C4-2B (cell line): Measurements from ENCODE around the gene MICU1.

Source experiments
- ZFX ChIP-seq: fragments of 450-650 bp; IDR thresholded peaks from 2 replicates; pipeline ENCODE4 v1.6.1; 2017
- TF ChIP-seq, protein P1 (sequence below): fragments of 450-650 bp; conservative IDR thresholded peaks from 2 replicates; pipeline ENCODE4 v1.5.1; 2017; ENCODE audit warnings: mild to moderate bottlenecking

DNA sequence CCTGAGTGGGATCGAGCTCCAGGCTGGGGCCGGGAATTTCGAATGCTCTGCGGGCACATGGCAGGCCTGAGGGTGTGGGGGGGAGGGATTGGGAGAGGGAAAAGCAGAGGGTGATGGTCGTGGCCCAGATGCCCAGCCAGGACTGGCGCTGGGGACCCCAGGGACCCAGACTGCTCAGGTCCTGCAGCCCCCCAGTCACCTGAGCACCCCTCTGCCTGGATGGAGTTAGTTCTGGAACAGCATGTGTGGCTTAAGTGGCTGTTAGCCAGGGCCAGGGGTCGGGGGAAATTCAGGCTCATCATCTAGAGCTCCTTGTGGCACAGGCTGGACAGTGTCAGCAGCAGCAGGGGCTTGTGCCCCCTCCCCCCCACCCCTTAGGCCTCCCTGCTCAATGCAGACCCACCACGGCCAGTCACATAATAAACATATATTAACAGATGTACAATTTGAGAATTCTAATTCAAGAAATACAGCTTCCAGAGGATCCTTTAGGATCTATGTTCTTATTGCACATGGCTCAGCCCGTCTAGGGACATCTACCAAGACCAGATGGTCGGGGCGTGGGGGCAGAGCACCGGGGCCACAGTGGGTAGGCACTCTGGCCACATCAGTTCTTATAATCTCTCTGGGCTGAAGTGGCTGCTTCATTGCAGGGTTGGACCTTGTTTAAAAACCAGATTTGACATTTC, 293.3 kb downstream of the MICU1 start:
- TF ChIP-seq, protein P1, sequence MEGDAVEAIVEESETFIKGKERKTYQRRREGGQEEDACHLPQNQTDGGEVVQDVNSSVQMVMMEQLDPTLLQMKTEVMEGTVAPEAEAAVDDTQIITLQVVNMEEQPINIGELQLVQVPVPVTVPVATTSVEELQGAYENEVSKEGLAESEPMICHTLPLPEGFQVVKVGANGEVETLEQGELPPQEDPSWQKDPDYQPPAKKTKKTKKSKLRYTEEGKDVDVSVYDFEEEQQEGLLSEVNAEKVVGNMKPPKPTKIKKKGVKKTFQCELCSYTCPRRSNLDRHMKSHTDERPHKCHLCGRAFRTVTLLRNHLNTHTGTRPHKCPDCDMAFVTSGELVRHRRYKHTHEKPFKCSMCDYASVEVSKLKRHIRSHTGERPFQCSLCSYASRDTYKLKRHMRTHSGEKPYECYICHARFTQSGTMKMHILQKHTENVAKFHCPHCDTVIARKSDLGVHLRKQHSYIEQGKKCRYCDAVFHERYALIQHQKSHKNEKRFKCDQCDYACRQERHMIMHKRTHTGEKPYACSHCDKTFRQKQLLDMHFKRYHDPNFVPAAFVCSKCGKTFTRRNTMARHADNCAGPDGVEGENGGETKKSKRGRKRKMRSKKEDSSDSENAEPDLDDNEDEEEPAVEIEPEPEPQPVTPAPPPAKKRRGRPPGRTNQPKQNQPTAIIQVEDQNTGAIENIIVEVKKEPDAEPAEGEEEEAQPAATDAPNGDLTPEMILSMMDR = no peak
- TF ChIP-seq ZFX = peak; percentile 32; the same call in 1 of the 2 replicates
